Stimulated activated CD8-positive, alpha-beta memory T cell treated with anti-CD3 and anti-CD28 coated beads, Interleukin-15, amount 100 ng/mL, for 48 hours (primary cell): ENCODE data around the gene SPACA4.

Experiments used
- DNase-seq, 2 donors: peaks; one replicate each; pipeline ENCODE4 v3.0.0-alpha.2; 2020; ENCODE audit warnings: low read depth in 2 of 2

The SPACA4 gene

DNA sequence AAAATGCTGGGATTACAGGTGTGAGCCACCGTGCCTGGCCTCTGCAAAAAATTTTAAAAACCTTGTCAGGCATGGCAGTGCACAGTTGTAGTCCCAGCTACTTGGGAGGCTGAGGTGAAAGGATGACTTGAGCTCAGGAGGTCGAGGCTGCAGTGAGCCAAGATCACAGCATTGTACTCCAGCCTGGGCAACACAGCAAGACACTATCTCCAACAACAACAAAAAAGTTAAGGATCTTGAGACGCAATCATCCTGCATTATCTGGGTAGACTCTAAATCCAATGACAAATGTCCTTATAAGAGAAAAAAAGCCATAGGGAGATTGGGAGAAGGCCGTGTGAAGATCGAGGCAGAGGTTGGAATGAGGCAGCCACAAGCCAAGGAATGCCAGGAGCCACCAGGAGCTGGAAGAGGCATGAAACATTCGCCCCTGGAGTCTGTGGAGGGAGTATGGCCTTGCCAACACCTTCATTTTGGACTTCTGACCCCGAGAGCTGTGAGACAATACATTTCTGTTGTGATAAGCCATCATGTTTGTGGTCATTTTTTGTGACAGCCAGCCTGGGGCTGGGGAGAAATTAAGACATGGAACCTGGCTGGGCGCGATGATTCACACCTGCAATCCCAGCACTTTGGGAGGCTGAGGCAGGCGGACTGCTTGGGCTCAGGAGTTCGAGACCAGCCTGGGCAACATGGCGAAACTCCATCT lies 44.6 kb downstream of the SPACA4 start:
- no peak for DNase-seq

DNA sequence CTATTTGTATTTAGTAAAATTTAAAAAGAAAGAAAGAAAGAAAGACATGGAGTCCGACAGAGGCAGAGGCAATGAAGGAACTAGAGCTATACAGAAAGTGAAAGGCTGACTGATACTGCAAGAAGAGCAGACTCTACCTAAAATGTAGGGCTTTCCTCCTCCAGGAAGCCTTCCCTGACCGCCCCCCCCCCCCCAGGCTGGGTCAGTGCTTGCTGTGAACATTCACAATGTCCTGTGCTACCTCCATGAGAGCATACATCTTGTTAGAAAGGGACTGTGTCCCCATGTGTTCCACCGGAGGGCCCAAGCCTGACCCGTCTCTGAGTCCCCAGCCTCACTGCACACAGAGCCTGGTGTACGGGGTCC lies 45.1 kb downstream of the SPACA4 start:
- DNase-seq = no peak

DNA sequence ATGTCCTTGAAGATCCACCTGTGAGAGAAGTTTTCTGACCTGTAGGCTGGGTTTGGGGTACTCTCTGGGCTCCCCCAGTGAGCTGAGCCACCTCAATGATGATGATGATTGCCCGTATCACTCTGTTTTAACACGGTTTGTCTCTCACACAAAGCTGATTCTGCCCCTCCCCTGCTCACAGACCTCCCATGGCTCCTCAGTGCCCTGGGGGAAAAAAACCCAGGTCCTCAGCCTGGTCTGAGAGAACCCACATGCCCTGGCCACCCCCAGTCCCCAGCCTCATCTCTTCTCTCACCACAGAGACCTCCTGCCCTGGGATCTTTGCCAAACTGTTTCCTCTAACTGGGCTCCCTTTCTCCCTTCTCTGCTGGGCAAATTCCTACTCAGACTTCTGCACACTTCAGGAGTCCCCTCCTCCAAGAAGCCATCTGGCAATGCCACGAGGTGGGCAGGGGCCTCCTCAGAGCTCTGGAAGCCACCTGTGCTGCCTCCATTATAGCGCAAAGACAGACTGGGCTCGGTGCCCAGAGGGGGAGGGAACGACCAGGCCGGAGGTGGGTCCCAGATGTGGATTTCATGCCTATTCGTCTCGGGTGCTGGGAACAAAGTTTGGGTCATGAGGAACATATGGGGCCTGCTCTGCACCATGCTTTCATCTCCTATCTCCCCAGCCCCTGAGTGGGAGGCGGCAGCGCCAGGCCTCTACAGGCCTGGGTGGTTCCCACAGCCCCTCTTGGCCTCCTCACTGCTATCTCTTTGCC lies 47.9 kb downstream of the SPACA4 start:
- no peak for DNase-seq

DNA sequence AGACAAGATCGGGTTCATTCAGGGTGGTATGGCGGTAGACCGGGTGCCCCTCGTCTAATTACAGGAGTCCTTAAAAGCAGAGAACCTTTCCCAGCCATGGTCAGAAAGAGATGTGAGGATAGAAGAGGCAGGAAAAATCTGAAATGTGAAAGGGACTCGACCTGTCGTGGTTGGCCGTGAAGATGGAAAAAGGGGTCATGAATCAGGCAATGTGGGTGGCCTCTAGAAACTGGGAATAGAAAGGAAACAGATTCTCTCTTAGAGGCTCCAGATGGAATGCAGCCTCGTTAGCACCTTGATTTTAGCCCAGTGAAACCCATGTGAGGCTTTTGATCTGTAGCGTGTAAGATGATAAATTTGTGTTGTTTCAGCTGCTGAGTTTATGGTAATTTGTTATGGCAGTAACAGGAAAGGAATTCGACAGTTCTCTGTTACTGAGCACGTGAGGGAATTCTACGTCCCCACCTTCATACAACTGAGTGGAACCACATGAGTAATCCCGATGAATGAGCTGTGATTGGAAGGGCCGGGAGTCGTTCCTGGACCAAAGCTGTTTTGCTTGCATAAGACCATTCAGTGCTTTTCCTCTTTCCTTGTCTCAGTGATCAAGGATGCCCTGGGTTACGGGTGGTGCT lies 50.4 kb downstream of the SPACA4 start:
- no peak for DNase-seq
